ENCODE data around the gene SEMA6B. TPM values are rescaled to one million over a fixed set of nuclear protein-coding genes. Genes with fewer than 3 reads are reported as not detected.

SEMA6B gene
- polyA plus RNA-seq, 1 experiment, result 0.22 TPM

DNA sequence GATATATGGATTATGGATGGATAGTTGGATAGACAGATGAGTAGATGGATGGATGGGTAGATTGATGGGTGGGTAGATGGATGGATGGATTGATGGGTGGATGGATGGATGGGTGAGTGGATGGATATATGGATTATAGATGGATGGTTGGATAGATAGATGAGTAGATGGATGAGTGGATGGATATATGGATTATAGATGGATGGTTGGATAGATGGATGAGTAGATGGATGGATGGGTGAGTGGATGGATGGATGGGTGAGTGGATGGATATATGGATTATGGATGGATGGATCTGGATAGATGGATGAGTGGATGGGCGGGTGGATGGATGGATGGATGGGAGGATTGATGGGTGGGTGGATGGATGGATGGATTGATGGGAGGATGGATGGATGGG is 43.4 kb upstream of the SEMA6B start:
- POLR2A ChIA-PET, result no interaction called here
- CTCF ChIA-PET, result no interaction called here
- Histone ChIP-seq H3K4me3 (ENCODE audit: low read depth, low read length) (no peak overlapping the region), H3K27me3 (ENCODE audit: control insufficient read depth, insufficient read depth, low read length) (peaks cover 12% of the 10 kb centered on the region), H3K36me3 (ENCODE audit: control insufficient read depth, insufficient read depth, low read length) (no peaks in the 10 kb centered on the region)
- TF ChIP-seq, protein P1, sequence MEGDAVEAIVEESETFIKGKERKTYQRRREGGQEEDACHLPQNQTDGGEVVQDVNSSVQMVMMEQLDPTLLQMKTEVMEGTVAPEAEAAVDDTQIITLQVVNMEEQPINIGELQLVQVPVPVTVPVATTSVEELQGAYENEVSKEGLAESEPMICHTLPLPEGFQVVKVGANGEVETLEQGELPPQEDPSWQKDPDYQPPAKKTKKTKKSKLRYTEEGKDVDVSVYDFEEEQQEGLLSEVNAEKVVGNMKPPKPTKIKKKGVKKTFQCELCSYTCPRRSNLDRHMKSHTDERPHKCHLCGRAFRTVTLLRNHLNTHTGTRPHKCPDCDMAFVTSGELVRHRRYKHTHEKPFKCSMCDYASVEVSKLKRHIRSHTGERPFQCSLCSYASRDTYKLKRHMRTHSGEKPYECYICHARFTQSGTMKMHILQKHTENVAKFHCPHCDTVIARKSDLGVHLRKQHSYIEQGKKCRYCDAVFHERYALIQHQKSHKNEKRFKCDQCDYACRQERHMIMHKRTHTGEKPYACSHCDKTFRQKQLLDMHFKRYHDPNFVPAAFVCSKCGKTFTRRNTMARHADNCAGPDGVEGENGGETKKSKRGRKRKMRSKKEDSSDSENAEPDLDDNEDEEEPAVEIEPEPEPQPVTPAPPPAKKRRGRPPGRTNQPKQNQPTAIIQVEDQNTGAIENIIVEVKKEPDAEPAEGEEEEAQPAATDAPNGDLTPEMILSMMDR (IDR thresholded peaks at IDR 0.05; ENCODE audit: insufficient read depth, low read depth, low read length), result no peak
- no peak for DNase-seq (ENCODE audit: low read depth)

- no peaks in the 10 kb centered on the region for H3K36me3 ChIP-seq (ENCODE audit: control insufficient read depth, insufficient read depth, low read length)
- DNase-seq (ENCODE audit: low read depth), result no peak
- no peak overlapping the region for H3K4me3 ChIP-seq (ENCODE audit: low read depth, low read length)
- H3K27me3 ChIP-seq (ENCODE audit: control insufficient read depth, insufficient read depth, low read length), result peaks cover 12% of the 10 kb centered on the region
- POLR2A ChIA-PET, result no interaction called here
- CTCF ChIA-PET, result no interaction called here
- TF ChIP-seq, protein P1 (IDR thresholded peaks at IDR 0.05; ENCODE audit: insufficient read depth, low read depth, low read length), result no peak
Measured at GRCh38 chr19:4602173-4602788, 42.8 kb upstream of the SEMA6B start.

DNA sequence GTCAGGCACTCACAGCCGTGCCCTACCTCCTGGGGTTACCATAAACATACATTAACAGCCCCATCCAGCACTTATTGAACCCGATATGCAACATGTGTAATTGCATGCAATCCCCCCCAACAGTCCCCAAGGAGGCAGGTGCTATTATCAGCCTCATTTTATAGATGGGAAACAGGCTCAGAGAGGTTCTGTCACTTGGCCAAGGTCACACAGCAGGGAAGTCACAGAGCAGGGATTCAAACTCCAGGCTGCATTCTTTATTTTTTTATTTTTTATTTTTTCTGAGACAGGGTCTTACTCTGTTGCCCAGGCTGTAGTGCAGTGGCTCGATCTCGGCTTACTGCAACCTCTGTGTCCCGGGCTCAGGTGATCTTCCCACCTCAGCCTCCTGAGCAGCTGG is 41.4 kb upstream of the SEMA6B start:
- TF ChIP-seq, protein P1 (IDR thresholded peaks at IDR 0.05; ENCODE audit: insufficient read depth, low read depth, low read length), result no peak
- Histone ChIP-seq H3K27me3 (ENCODE audit: control insufficient read depth, insufficient read depth, low read length) (peaks cover 15% of the 10 kb centered on the region), H3K4me3 (ENCODE audit: low read depth, low read length) (no peak overlapping the region), H3K36me3 (ENCODE audit: control insufficient read depth, insufficient read depth, low read length) (no peaks in the 10 kb centered on the region)
- no peak for DNase-seq (ENCODE audit: low read depth)
- ChIA-PET CTCF (no interaction called here), POLR2A (no interaction called here)

DNA sequence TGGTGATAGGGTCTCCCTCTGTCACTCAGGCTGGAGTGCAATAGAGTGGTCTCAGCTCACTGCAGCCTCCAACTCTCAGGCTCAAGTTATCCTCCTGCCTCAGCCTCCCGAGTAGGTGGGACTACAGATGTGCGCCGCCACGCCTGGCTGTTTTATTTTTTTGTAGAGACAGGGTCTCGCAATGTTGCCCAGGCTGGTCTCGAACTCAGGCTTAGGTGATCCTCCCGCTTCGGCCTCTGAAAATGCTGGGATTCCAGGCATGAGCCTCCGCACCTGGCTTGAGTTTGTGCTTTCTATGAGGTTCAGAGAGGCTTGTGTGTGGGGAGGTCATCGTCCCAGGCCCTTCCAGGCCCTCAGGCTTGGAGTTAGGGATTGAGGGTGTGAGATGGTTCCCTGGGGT is 40.6 kb upstream of the SEMA6B start:
- H3K27me3 ChIP-seq (ENCODE audit: control insufficient read depth, insufficient read depth, low read length), result peaks cover 15% of the 10 kb centered on the region
- CTCF ChIA-PET, result interaction anchor here (1.6 kb wide), 1 partner anchor 33 kb away, joined by 3 read pairs; no protein-coding TSS in a partner anchor
- TF ChIP-seq, protein P1 (IDR thresholded peaks at IDR 0.05; ENCODE audit: insufficient read depth, low read depth, low read length), result no peak
- H3K36me3 ChIP-seq (ENCODE audit: control insufficient read depth, insufficient read depth, low read length), result no peaks in the 10 kb centered on the region
- H3K4me3 ChIP-seq (ENCODE audit: low read depth, low read length), result no peak overlapping the region
- no peak for DNase-seq (ENCODE audit: low read depth)
- POLR2A ChIA-PET, result no interaction called here

- Histone ChIP-seq H3K27me3 (ENCODE audit: control insufficient read depth, insufficient read depth, low read length) (peaks cover 15% of the 10 kb centered on the region), H3K4me3 (ENCODE audit: low read depth, low read length) (no peak overlapping the region), H3K36me3 (ENCODE audit: control insufficient read depth, insufficient read depth, low read length) (no peaks in the 10 kb centered on the region)
- no peak for DNase-seq (ENCODE audit: low read depth)
- ChIA-PET CTCF (interaction anchor here (1.6 to 3.0 kb wide), 2 partner anchors 32 to 38 kb away, joined by 3 to 10 read pairs; no protein-coding TSS in a partner anchor), POLR2A (no interaction called here)
- TF ChIP-seq, protein P1 (IDR thresholded peaks at IDR 0.05; ENCODE audit: insufficient read depth, low read depth, low read length), result no peak
Measured at GRCh38 chr19:4598712-4599111, 39.2 kb upstream of the SEMA6B start.
